Upper lobe of left lung (tissue), 6 donors: ENCODE data around the gene C19orf85. TPM values are rescaled to one million over a fixed set of nuclear protein-coding genes. Genes with fewer than 3 reads are reported as not detected.
A peak's percentile ranks its signal among the peaks of the same experiment; 100 is the strongest.
"Not testable (repeated sequence)": the region's sequence is repeated elsewhere in the genome, so short reads cannot be mapped to it uniquely, and the experiment has no call there.

Experiments used
- ATAC-seq, 2 donors: fragments of 200-7000 bp; cut with Tn5 transposase; one replicate each; pipeline ENCODE4 v1.9.1; 2022; ENCODE audit warnings: mild to moderate bottlenecking in 2 of 2, moderate library complexity in 2 of 2; ENCODE audit not compliant: low FRiP score in 2 of 2
- DNase-seq, 2 donors: peaks; one replicate each; pipeline ENCODE4 v3.0.0-alpha.2; 2019 to 2020
- H3K27ac ChIP-seq, 4 donors: fragments of 200-600 bp; sonication (generic); one replicate each; pipeline ENCODE4 v1.5.1; 2016 to 2019
- H3K27me3 ChIP-seq, 4 donors: fragments of 200-600 bp; sonication (generic); one replicate each; pipeline ENCODE4 v1.5.1; 2017 to 2019
- H3K36me3 ChIP-seq, 4 donors: fragments of 200-600 bp; sonication (generic); one replicate each; pipeline ENCODE4 v1.5.1; 2016 to 2019
- H3K4me1 ChIP-seq, 4 donors: fragments of 200-600 bp; sonication (generic); one replicate each; pipeline ENCODE4 v1.5.1; 2018 to 2019
- H3K4me3 ChIP-seq, 4 donors: fragments of 200-600 bp; sonication (generic); one replicate each; pipeline ENCODE4 v1.5.1; 2017 to 2019; ENCODE audit warnings: mild to moderate bottlenecking in 2 of 4, moderate library complexity in 1 of 4
- H3K9me3 ChIP-seq, 4 donors: fragments of 200-600 bp; sonication (generic); one replicate each; pipeline ENCODE4 v1.5.1; 2018 to 2019
- EP300 ChIP-seq, 4 donors: sonication (generic); formaldehyde crosslinking; IDR thresholded peaks; one replicate each; pipeline ENCODE4 v1.5.1; 2017; ENCODE audit warnings: antibody characterized with exemption in 4 of 4, control low read depth in 2 of 4
- POLR2A ChIP-seq, 4 donors: fragments of 450-650 bp; IDR thresholded peaks; one replicate each; pipeline ENCODE4 v1.5.1; 2016 to 2017; ENCODE audit warnings: antibody characterized with exemption in 4 of 4, mild to moderate bottlenecking in 2 of 4
- POLR2AphosphoS5 ChIP-seq, 2 donors: sonication (generic); formaldehyde crosslinking; IDR thresholded peaks; one replicate each; pipeline ENCODE4 v1.5.1; 2017; ENCODE audit warnings: antibody characterized with exemption in 2 of 2
- WGBS, 2 donors: methylation state at CpG; one replicate each; pipeline ENCODE4 v1.1.5; 2017 to 2018; 5-methylcytosine and 5-hydroxymethylcytosine counted together
- total RNA-seq, 6 donors: library from RNA; depleted of rRNA in 4 of 6; stranded (reverse); fragments of >200 nt in 4 of 6; gene quantifications; one replicate each; pipeline versions ENCODE4 v1.1.0 to v1.2.1, GENCODE V29; 2016 to 2021
- TF ChIP-seq, protein P1 (sequence below), 6 experiments: fragments of 450-650 bp in 4 of 6; fragments of 200-600 bp in 2 of 6; sonication (generic) in 2 of 6; IDR thresholded peaks; one replicate each; pipeline ENCODE4 v1.5.1; 2016 to 2019; ENCODE audit warnings: antibody characterized with exemption in 6 of 6
- donor health status: DM: no; HTN: no; CAD: no; lungs with moderate emphysema.
- donor health status: DM: no; HTN: yes; CAD: no; lungs with severe emphysema.

The C19orf85 gene
- total RNA-seq, 6 donors from 2014 or later: not detected

- Histone ChIP-seq H3K4me1 (no peaks in the 10 kb centered on the region), H3K27ac (no peak overlapping the region), H3K4me3 (no peak overlapping the region), H3K36me3 (no peaks in the 10 kb centered on the region), H3K9me3 (no peaks in the 10 kb centered on the region), H3K27me3 (no peaks in the 10 kb centered on the region)
- DNase-seq (no peak), ATAC-seq (no peak)
- WGBS, 2 donors: 73 to 77% methylated on average over 13 of the region's 13 CpGs
- TF ChIP-seq POLR2A (IDR thresholded peaks at IDR 0.05) (no peak), EP300 (IDR thresholded peaks at IDR 0.05) (no peak), POLR2AphosphoS5 (IDR thresholded peaks at IDR 0.05) (no peak)
- TF ChIP-seq, protein P1, sequence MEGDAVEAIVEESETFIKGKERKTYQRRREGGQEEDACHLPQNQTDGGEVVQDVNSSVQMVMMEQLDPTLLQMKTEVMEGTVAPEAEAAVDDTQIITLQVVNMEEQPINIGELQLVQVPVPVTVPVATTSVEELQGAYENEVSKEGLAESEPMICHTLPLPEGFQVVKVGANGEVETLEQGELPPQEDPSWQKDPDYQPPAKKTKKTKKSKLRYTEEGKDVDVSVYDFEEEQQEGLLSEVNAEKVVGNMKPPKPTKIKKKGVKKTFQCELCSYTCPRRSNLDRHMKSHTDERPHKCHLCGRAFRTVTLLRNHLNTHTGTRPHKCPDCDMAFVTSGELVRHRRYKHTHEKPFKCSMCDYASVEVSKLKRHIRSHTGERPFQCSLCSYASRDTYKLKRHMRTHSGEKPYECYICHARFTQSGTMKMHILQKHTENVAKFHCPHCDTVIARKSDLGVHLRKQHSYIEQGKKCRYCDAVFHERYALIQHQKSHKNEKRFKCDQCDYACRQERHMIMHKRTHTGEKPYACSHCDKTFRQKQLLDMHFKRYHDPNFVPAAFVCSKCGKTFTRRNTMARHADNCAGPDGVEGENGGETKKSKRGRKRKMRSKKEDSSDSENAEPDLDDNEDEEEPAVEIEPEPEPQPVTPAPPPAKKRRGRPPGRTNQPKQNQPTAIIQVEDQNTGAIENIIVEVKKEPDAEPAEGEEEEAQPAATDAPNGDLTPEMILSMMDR (IDR thresholded peaks at IDR 0.05): no peak
Measured at GRCh38 chr19:55423225-55424005, 41.1 kb downstream of the C19orf85 start.

DNA sequence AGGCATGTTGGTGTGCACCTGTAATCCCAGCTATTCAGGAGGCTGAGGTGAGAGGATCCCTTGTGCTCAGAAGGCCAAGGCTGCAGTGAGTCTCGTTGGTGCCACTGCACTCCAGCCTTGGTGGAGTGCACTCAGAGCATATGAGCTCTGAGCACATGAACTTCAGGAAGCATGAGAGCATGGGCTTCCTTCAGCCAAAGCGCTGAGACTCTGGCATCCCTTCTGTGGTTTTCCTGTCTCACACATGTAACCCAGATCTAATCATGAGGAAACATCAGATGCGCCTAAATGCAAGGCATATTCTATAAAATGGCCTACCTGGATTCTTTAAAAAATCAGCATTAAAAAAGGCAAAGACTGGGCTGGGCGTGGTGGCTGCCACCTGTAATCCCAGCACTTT, 43.3 kb downstream of the C19orf85 start:
- not testable (repeated sequence) for H3K4me3 ChIP-seq, H3K27me3 ChIP-seq, H3K4me1 ChIP-seq, H3K9me3 ChIP-seq, ATAC-seq, H3K27ac ChIP-seq, H3K36me3 ChIP-seq, DNase-seq
- WGBS, 2 donors: 43 to 45% methylated on average over 3 to 4 of the region's 4 CpGs

DNA sequence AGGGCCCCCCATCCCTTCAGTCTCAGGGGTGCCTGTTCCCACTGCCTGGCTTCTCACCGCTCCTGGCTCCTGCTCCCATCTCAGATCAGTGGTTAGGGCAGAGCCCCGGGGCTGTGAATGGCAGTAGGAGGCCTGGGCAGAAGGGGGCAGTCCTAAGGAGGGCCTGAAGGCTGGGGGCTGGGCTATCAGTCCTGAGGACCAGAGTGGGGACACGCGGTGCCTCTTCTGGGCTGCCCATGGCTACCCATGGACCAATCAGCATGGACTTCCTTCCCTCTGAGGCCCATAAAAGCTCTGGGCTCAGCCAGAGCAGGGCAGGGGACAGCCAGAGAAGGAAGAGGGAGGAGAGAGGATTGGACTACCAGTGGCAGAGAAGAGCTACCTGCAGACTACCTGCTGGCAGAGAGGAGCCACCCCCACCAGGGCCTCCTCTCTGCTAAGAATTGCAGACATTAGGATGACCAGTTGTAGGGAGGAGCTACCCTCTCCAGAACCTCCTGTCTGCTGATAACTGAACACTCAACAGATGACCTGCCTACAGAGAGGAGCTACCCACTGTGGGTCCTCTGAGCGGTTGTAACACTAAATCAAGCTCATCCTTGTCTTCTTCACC, 44.8 kb downstream of the C19orf85 start:
- Histone ChIP-seq H3K27me3 (no peaks in the 10 kb centered on the region), H3K36me3 (no peaks in the 10 kb centered on the region), H3K4me3 (no peak overlapping the region), H3K27ac (no peak overlapping the region), H3K9me3 (no peaks in the 10 kb centered on the region), H3K4me1 (no peaks in the 10 kb centered on the region)
- 60 to 70% methylated on average over 1 to 5 of the region's 5 CpGs for WGBS, 2 donors
- ATAC-seq (no peak), DNase-seq (no peak)
- TF ChIP-seq EP300 (IDR thresholded peaks at IDR 0.05) (no peak), POLR2AphosphoS5 (IDR thresholded peaks at IDR 0.05) (no peak), POLR2A (IDR thresholded peaks at IDR 0.05) (no peak)
- TF ChIP-seq, protein P1 (IDR thresholded peaks at IDR 0.05): no peak

GRCh38 chr19:55419103-55419502, 45.4 kb downstream of the C19orf85 start:
- Histone ChIP-seq H3K27ac (no peak overlapping the region), H3K9me3 (no peaks in the 10 kb centered on the region), H3K27me3 (no peaks in the 10 kb centered on the region), H3K4me1 (no peaks in the 10 kb centered on the region), H3K36me3 (no peaks in the 10 kb centered on the region), H3K4me3 (no peak overlapping the region)
- 59 to 73% methylated on average over 3 to 5 of the region's 5 CpGs for WGBS, 2 donors
- TF ChIP-seq, protein P1 (IDR thresholded peaks at IDR 0.05): no peak
- no peak for TF ChIP-seq POLR2AphosphoS5 (IDR thresholded peaks at IDR 0.05)
- TF ChIP-seq EP300 (IDR thresholded peaks at IDR 0.05): no peak
- no peak for TF ChIP-seq POLR2A (IDR thresholded peaks at IDR 0.05)
- ATAC-seq: no peak
- DNase-seq: no peak

GRCh38 chr19:55418185-55418584, 46.4 kb downstream of the C19orf85 start:
- Histone ChIP-seq H3K4me1 (no peaks in the 10 kb centered on the region), H3K27me3 (no peaks in the 10 kb centered on the region), H3K36me3 (no peaks in the 10 kb centered on the region), H3K9me3 (no peaks in the 10 kb centered on the region), H3K27ac (no peak overlapping the region), H3K4me3 (no peak overlapping the region)
- ATAC-seq (peak; percentile 71 to 89), DNase-seq (peak in 1 of 2 donors; percentile 39)
- TF ChIP-seq, protein P1 (IDR thresholded peaks at IDR 0.05): peak; percentile 35 to 66 (median 54)
- TF ChIP-seq POLR2A (IDR thresholded peaks at IDR 0.05): no peak
- WGBS, 2 donors: 19 to 22% methylated on average over 6 to 7 of the region's 7 CpGs

Other genes starting within 250 kb of the C19orf85 start
- gene TMEM86B, start 236.0 kb downstream of the C19orf85 start, total RNA-seq: 10 to 100 TPM in 1 of 6 donors, 1 to 10 TPM in 5; 2.0 to 10.5 (median 4.8) TPM
- gene PPP6R1, start 205.7 kb downstream of the C19orf85 start, total RNA-seq: 100 to 1,000 TPM in 1 of 6 donors, 10 to 100 TPM in 5; 49.0 to 104 (median 76.7) TPM
- 10 to 100 TPM; 21.0 to 34.6 (median 30.1) TPM for gene HSPBP1, start 184.6 kb downstream of the C19orf85 start, total RNA-seq
- gene BRSK1, start 180.8 kb downstream of the C19orf85 start, total RNA-seq: 1 to 10 TPM in 5 of 6 donors, not detected in 1; 1.0 to 2.7 (median 1.1) TPM
- gene TMEM150B, start 139.4 kb downstream of the C19orf85 start, total RNA-seq: 10 to 100 TPM in 5 of 6 donors, 1 to 10 TPM in 1; 8.2 to 67.7 (median 29.7) TPM
- 100 to 1,000 TPM in 1 of 6 donors, 10 to 100 TPM in 4, 1 to 10 TPM in 1; 9.1 to 111 (median 15.6) TPM for gene KMT5C, start 124.9 kb downstream of the C19orf85 start, total RNA-seq
- under 1 TPM in 1 of 6 donors, not detected in 5; 0.20 TPM for gene COX6B2, start 110.0 kb downstream of the C19orf85 start, total RNA-seq
- gene GARIN5B, start 101.5 kb downstream of the C19orf85 start, total RNA-seq: not detected
- under 1 TPM in 2 of 6 donors, not detected in 4; 0.20 to 0.34 TPM for gene IL11, start 94.3 kb downstream of the C19orf85 start, total RNA-seq
- gene TMEM190, start 87.9 kb downstream of the C19orf85 start, total RNA-seq: 10 to 100 TPM in 4 of 6 donors, 1 to 10 TPM in 1, under 1 TPM in 1; 0.92 to 48.6 (median 20.9) TPM
- gene TMEM238, start 80.5 kb downstream of the C19orf85 start, total RNA-seq: 10 to 100 TPM; 22.0 to 54.6 (median 36.0) TPM
- gene RPL28, start 78.8 kb downstream of the C19orf85 start, total RNA-seq: 1,000 to 10,000 TPM in 2 of 6 donors, 100 to 1,000 TPM in 4; 308 to 1,892 (median 534) TPM
- 10 to 100 TPM in 5 of 6 donors, 1 to 10 TPM in 1; 6.5 to 31.6 (median 19.0) TPM for gene UBE2S, start 57.0 kb downstream of the C19orf85 start, total RNA-seq
- gene SHISA7, start 21.5 kb downstream of the C19orf85 start, total RNA-seq: not detected
- gene ISOC2, start 3.1 kb downstream of the C19orf85 start, total RNA-seq: 10 to 100 TPM in 5 of 6 donors, 1 to 10 TPM in 1; 4.2 to 44.8 (median 36.7) TPM
- gene ZNF628, start 11.9 kb upstream of the C19orf85 start, total RNA-seq: 10 to 100 TPM in 5 of 6 donors, 1 to 10 TPM in 1; 9.9 to 32.1 (median 12.4) TPM
- gene NAT14, start 20.4 kb upstream of the C19orf85 start, total RNA-seq: 10 to 100 TPM; 13.1 to 19.2 (median 16.3) TPM
- 10 to 100 TPM in 1 of 6 donors, 1 to 10 TPM in 4, under 1 TPM in 1; 0.39 to 10.1 (median 6.7) TPM for gene SSC5D, start 23.7 kb upstream of the C19orf85 start, total RNA-seq
- gene SBK2, start 72.4 kb upstream of the C19orf85 start, total RNA-seq: not detected
- 1 to 10 TPM in 1 of 6 donors, under 1 TPM in 2, not detected in 3; 0.30 to 1.6 (median 0.94) TPM for gene SBK3, start 80.8 kb upstream of the C19orf85 start, total RNA-seq
- 10 to 100 TPM in 2 of 6 donors, 1 to 10 TPM in 4; 3.5 to 19.2 (median 8.4) TPM for gene ZNF579, start 116.1 kb upstream of the C19orf85 start, total RNA-seq
- 10 to 100 TPM; 11.1 to 21.6 (median 16.3) TPM for gene FIZ1, start 134.8 kb upstream of the C19orf85 start, total RNA-seq
- 10 to 100 TPM; 19.9 to 58.7 (median 34.9) TPM for gene ZNF524, start 135.5 kb upstream of the C19orf85 start, total RNA-seq
- gene ZNF865, start 140.9 kb upstream of the C19orf85 start, total RNA-seq: 10 to 100 TPM in 4 of 6 donors, 1 to 10 TPM in 2; 7.7 to 39.8 (median 20.6) TPM
- gene ZNF784, start 159.8 kb upstream of the C19orf85 start, total RNA-seq: 10 to 100 TPM in 2 of 6 donors, 1 to 10 TPM in 4; 6.8 to 14.7 (median 8.6) TPM
- 10 to 100 TPM; 28.1 to 84.1 (median 38.0) TPM for gene ZNF580, start 176.3 kb upstream of the C19orf85 start, total RNA-seq
- 10 to 100 TPM; 15.6 to 38.8 (median 21.9) TPM for gene ZNF581, start 178.9 kb upstream of the C19orf85 start, total RNA-seq
- 10 to 100 TPM; 15.3 to 44.0 (median 17.1) TPM for gene CCDC106, start 183.5 kb upstream of the C19orf85 start, total RNA-seq
- gene U2AF2, start 190.3 kb upstream of the C19orf85 start, total RNA-seq: 100 to 1,000 TPM in 4 of 6 donors, 10 to 100 TPM in 2; 57.7 to 294 (median 157) TPM
- 100 to 1,000 TPM in 4 of 6 donors, 10 to 100 TPM in 2; 59.7 to 357 (median 126) TPM for gene EPN1, start 210.5 kb upstream of the C19orf85 start, total RNA-seq